GM19455 (cell line): Measurements from ENCODE around the gene MAPK4.

Source experiments
- ATAC-seq: cut with Tn5 transposase; IDR thresholded peaks from one replicate; pipeline ENCODE4 v1.9.1; 2021; ENCODE audit not compliant: unreplicated experiment

MAPK4 gene

GRCh38 chr18:50653402-50654093, 93.7 kb downstream of the MAPK4 start:
- ATAC-seq, result no peak

GRCh38 chr18:50654211-50654610, 94.3 kb downstream of the MAPK4 start:
- no peak for ATAC-seq

DNA sequence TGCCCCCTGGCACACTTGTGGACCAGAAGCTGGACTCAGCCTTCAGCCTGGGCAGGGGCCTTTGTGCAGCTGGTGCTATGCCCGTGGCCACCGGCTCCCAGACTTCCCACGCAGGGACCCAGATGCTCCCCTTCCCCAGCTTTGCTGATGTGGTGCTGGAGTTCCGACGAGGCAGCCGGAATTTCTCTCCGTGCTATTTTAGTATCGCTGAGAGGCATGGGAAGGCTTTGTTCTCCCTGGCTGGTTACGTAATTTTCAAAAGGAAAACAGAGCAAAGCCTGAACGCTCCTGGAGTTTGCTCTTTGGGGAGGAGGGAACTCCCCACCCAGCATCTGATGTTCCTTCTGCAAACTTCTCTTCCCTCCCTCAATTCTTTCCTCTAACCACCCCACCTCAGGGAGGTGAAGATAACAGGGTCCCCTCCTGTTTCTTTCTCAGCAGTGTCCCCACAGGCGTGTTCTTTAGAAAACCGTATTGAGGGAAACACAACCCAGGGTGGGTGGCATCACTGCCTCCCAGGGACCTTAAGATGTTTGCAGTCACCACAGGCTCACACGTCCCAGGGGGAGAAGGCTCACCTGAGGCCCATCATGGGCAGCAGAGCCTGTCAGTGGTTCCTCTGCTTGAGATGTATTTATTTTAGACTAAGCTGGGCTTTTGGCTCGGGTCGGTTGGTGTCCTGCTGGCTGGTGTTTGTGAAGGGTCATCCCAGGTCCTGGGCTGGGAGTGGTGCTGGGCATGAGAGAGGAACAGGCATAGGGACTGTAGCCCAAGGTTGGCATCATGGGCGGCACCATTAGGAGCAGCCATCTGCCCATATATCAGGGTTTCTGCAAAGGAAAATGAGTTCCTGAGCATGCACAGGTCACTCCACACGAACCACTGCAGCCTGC, 95.0 kb downstream of the MAPK4 start:
- no peak for ATAC-seq

DNA sequence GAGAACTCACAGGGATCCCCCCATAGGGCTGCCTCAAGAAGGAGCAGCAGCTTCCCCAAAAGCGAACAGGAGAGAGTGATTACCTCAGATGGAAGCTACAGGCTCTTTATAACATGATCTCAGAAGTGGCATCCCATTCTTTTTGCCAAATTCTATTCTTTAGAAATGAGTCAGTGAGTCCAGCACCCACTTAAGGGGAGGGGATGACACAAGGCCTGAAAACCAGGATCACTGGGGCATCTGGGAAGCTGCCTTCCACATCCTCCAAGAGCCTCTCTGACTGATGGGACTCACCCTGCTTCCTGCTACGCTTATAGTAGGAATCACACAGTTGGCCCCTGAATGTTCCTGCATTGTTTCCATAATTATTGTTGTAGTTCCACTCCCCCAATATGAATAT, 96.5 kb downstream of the MAPK4 start:
- ATAC-seq, result no peak

GRCh38 chr18:50656841-50657470, 97.1 kb downstream of the MAPK4 start:
- ATAC-seq, result no peak

DNA sequence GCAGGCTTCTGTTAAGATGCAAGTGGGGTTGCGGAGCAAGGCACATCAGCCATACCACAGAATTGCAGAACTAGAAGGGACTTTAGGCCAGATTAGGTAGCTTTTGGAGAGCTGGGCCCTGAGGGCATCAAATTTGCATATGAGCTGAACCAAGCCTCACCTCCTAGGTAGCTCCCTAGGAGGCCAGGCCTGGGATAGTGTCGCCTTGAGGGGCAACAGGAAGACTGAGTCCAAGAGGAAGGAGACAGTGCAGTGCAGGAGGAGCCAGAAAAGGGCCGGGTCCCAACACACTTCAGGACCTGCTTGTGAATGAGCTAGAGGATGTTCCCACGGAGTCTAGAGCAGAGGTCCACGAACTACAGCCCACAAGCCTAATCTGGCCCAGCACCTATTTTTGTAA, 98.7 kb downstream of the MAPK4 start:
- ATAC-seq, result no peak

GRCh38 chr18:50659091-50660003, 99.5 kb downstream of the MAPK4 start:
- no peak for ATAC-seq

- ATAC-seq, result no peak
These were observed 101.1 kb downstream of the MAPK4 start for GRCh38 chr18:50661013-50661412.

- ATAC-seq, result no peak
These were observed 102.3 kb downstream of the MAPK4 start for GRCh38 chr18:50662177-50662576.

- no peak for ATAC-seq
These were observed 103.0 kb downstream of the MAPK4 start for GRCh38 chr18:50662775-50663383.

DNA sequence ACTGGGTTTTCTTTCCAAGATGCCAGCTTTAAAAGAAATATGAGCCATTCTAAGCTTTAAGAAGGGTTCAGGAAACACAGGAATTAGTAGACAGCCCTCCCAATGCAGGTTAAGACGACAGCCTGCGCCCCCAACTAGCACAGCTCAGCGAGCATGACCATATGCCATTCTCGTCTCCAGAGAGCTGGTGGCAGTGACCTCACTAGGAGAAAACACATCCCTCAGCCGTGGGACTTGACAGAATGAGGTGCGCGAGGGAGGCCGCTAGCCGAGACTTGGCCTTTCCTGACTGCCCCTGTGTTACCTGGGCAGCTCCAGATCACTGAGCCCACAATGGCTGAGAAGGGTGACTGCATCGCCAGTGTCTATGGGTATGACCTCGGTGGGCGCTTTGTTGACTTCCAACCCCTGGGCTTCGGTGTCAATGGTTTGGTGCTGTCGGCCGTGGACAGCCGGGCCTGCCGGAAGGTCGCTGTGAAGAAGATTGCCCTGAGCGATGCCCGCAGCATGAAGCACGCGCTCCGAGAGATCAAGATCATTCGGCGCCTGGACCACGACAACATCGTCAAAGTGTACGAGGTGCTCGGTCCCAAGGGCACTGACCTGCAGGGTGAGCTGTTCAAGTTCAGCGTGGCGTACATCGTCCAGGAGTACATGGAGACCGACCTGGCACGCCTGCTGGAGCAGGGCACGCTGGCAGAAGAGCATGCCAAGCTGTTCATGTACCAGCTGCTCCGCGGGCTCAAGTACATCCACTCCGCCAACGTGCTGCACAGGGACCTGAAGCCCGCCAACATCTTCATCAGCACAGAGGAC, 103.9 kb downstream of the MAPK4 start:
- no peak for ATAC-seq

DNA sequence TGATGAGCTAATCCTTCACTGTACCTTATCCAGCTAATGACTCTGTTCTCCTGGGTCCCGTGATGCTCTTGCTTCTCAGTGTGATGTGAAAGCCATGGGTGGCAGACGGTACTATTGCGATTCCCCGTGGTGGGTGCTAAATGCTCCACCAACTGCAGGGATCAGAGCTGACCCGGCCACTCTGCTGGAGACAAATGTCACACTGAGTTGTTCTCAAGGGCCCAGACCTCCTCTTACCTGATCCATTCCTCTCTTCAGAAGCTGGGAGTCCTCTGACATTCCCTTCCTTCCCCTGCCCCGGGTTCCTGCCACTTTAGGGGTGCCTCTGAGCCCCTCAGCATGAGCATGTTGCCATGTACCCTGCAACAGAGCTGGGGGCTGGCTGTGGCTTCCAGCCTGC, 105.1 kb downstream of the MAPK4 start:
- ATAC-seq, result no peak

GRCh38 chr18:50665519-50665918, 105.6 kb downstream of the MAPK4 start:
- no peak for ATAC-seq

DNA sequence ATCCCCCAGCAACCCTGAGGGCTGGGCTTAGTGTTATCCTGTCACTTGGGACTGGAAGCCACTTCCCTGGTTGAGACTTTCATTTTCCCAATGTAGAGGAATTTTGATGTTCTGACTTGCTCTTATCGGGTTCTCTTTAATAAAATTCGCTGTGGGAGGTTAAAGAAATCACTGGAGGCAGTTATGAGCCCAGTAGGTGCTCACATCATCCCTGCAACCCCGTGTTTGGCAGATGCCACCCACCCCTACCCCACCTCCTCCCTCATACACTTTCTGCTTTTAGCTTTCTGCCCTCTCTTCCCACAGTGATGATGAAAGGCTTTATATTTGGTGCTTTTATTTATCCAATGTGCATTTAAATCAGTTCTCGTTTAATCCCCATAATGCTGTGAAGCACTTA, 106.6 kb downstream of the MAPK4 start:
- no peak for ATAC-seq

GRCh38 chr18:50671376-50671775, 111.5 kb downstream of the MAPK4 start:
- no peak for ATAC-seq

GRCh38 chr18:50674307-50674980, 114.6 kb downstream of the MAPK4 start:
- no peak for ATAC-seq

GRCh38 chr18:50675043-50675442, 115.2 kb downstream of the MAPK4 start:
- ATAC-seq, result no peak

DNA sequence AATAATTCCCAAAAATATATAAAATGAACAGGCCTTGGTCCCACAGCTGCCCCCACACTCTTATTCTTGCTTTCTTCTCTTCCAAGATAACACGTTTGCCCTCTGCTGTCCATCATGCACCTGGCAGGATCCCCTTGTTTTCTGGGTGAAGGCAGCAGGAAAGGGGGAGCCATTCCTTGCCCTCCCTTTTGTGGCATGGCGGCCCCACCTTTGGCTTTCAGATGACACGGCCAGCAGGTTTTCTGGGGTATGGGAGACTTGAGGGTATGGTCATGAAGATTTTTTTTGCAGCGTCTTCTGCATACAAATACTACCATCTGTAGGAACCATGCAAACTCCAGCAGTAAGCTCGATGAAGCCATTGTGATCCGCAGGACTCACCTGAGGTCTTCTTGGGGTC, 118.8 kb downstream of the MAPK4 start:
- no peak for ATAC-seq

- ATAC-seq, result no peak
These were observed 119.2 kb downstream of the MAPK4 start for GRCh38 chr18:50679056-50679455.
